ENCODE data around the gene AFTPH. TPM values are rescaled to one million over a fixed set of nuclear protein-coding genes. Genes with fewer than 3 reads are reported as not detected.

AFTPH gene
- total RNA-seq, 3 donors from 2014 or later: 33.4 to 75.8 (median 55.1) TPM

- TF ChIP-seq POLR2A (IDR thresholded peaks at IDR 0.05): no peak
- no peak for TF ChIP-seq CTCF (IDR thresholded peaks at IDR 0.05)
- no peak for TF ChIP-seq POLR2AphosphoS5 (IDR thresholded peaks at IDR 0.05)
- Histone ChIP-seq H3K27me3 (no peaks in the 10 kb centered on the region), H3K36me3 (no peaks in the 10 kb centered on the region), H3K4me1 (no peaks in the 10 kb centered on the region), H3K9me3 (no peaks in the 10 kb centered on the region), H3K27ac (no peak overlapping the region), H3K4me3 (no peak overlapping the region)
- intact Hi-C loops (cut with DNase I; ENCODE audit: low total_unique reads): no loop called here
- DNase-seq (ENCODE audit: low spot score in 2 of 2): no peak
These were observed 9.8 kb downstream of the AFTPH start for GRCh38 chr2:64533882-64534281.

GRCh38 chr2:64534363-64534762, 10.2 kb downstream of the AFTPH start:
- Histone ChIP-seq H3K36me3 (no peaks in the 10 kb centered on the region), H3K4me3 (no peak overlapping the region), H3K4me1 (no peaks in the 10 kb centered on the region), H3K27me3 (no peaks in the 10 kb centered on the region), H3K27ac (no peak overlapping the region), H3K9me3 (no peaks in the 10 kb centered on the region)
- intact Hi-C loops (cut with DNase I; ENCODE audit: low total_unique reads): no loop called here
- TF ChIP-seq POLR2A (IDR thresholded peaks at IDR 0.05) (no peak), POLR2AphosphoS5 (IDR thresholded peaks at IDR 0.05) (no peak), CTCF (IDR thresholded peaks at IDR 0.05) (no peak)
- no peak for DNase-seq (ENCODE audit: low spot score in 2 of 2)

- H3K9me3 ChIP-seq: no peaks in the 10 kb centered on the region
- intact Hi-C loops (cut with DNase I; ENCODE audit: low total_unique reads): no loop called here
- H3K4me1 ChIP-seq: no peaks in the 10 kb centered on the region
- no peaks in the 10 kb centered on the region for H3K27me3 ChIP-seq
- no peak for DNase-seq (ENCODE audit: low spot score in 2 of 2)
- no peaks in the 10 kb centered on the region for H3K36me3 ChIP-seq
- no peak overlapping the region for H3K27ac ChIP-seq
- no peak for TF ChIP-seq POLR2AphosphoS5 (IDR thresholded peaks at IDR 0.05)
- no peak for TF ChIP-seq CTCF (IDR thresholded peaks at IDR 0.05)
- no peak for TF ChIP-seq POLR2A (IDR thresholded peaks at IDR 0.05)
- H3K4me3 ChIP-seq: no peak overlapping the region
These were observed 10.9 kb downstream of the AFTPH start for GRCh38 chr2:64535024-64535423.

- H3K9me3 ChIP-seq: no peaks in the 10 kb centered on the region
- H3K4me3 ChIP-seq: no peak overlapping the region
- no peaks in the 10 kb centered on the region for H3K27me3 ChIP-seq
- no peak for TF ChIP-seq CTCF (IDR thresholded peaks at IDR 0.05)
- TF ChIP-seq POLR2AphosphoS5 (IDR thresholded peaks at IDR 0.05): no peak
- TF ChIP-seq POLR2A (IDR thresholded peaks at IDR 0.05): no peak
- H3K36me3 ChIP-seq: no peaks in the 10 kb centered on the region
- DNase-seq (ENCODE audit: low spot score in 2 of 2): no peak
- no peak overlapping the region for H3K27ac ChIP-seq
- H3K4me1 ChIP-seq: peaks cover 0 to 1% of the 10 kb centered on the region in 2 donors
- intact Hi-C loops (cut with DNase I; ENCODE audit: low total_unique reads): loop anchor here (2.0 kb wide), 1 partner anchor 57 kb away; no protein-coding TSS in a partner anchor
These were observed 13.9 kb downstream of the AFTPH start for GRCh38 chr2:64537991-64538390.

- intact Hi-C loops (cut with DNase I; ENCODE audit: low total_unique reads): loop anchor here (2.0 kb wide), 1 partner anchor 56 kb away; no protein-coding TSS in a partner anchor
- TF ChIP-seq CTCF (IDR thresholded peaks at IDR 0.05) (no peak), POLR2A (IDR thresholded peaks at IDR 0.05) (no peak), POLR2AphosphoS5 (IDR thresholded peaks at IDR 0.05) (no peak)
- H3K4me3 ChIP-seq: no peak overlapping the region
- H3K9me3 ChIP-seq: no peaks in the 10 kb centered on the region
- H3K4me1 ChIP-seq: peaks cover 0 to 5% of the 10 kb centered on the region in 2 donors
- no peak overlapping the region for H3K27ac ChIP-seq
- DNase-seq (ENCODE audit: low spot score in 2 of 2): no peak
- H3K27me3 ChIP-seq: no peaks in the 10 kb centered on the region
- H3K36me3 ChIP-seq: no peaks in the 10 kb centered on the region
These were observed 14.8 kb downstream of the AFTPH start for GRCh38 chr2:64538764-64539433.
